PFSK-1 (cell line): ENCODE results near the gene MYOG.

ENCODE experiments used
- FOXP2 ChIP-seq: optimal IDR thresholded peaks from 2 replicates; pipeline ENCODE3; 2011; ENCODE audit warnings: borderline replicate concordance, control low read depth, inconsistent platforms; ENCODE audit not compliant: insufficient read depth; ENCODE audit errors: extremely low read length, extremely low read depth
- POLR2AphosphoS5 ChIP-seq: IDR thresholded peaks from 2 replicates; pipeline ENCODE4 v1.6.1; 2012; ENCODE audit warnings: low read depth, mild to moderate bottlenecking, control low read depth, low read length, moderate library complexity
- REST ChIP-seq, 2 experiments: IDR thresholded peaks; 2 replicates each; pipeline versions ENCODE4 v1.6.1 to v1.8.0; 2011 to 2012; ENCODE audit warnings: low read depth in 2 of 2, low read length in 2 of 2, control low read depth in 1 of 2, inconsistent platforms in 1 of 2, mild to moderate bottlenecking in 1 of 2, moderate library complexity in 1 of 2; ENCODE audit not compliant: insufficient read depth in 1 of 2
- SIN3A ChIP-seq: IDR thresholded peaks from 2 replicates; pipeline ENCODE4 v1.6.1; 2012; ENCODE audit warnings: mild to moderate bottlenecking, low read length, moderate library complexity, borderline replicate concordance; ENCODE audit not compliant: insufficient read depth
- TAF1 ChIP-seq: IDR thresholded peaks from 2 replicates; pipeline ENCODE4 v1.6.1; 2012; ENCODE audit warnings: low read length, control low read depth, borderline replicate concordance; ENCODE audit not compliant: insufficient read depth

The MYOG gene

GRCh38 chr1:203039609-203040512 is 46.0 kb downstream of the MYOG start:
- no peak for TF ChIP-seq SIN3A
- no peak for TF ChIP-seq TAF1
- TF ChIP-seq POLR2AphosphoS5, result no peak
- TF ChIP-seq FOXP2, result no peak
- no peak for TF ChIP-seq REST (IDR thresholded peaks at IDR 0.05; ENCODE audit: insufficient read depth in 1 of 2, low read depth in 2 of 2, low read length in 2 of 2)

GRCh38 chr1:203038891-203039608 is 46.8 kb downstream of the MYOG start:
- no peak for TF ChIP-seq REST (IDR thresholded peaks at IDR 0.05; ENCODE audit: insufficient read depth in 1 of 2, low read depth in 2 of 2, low read length in 2 of 2)
- no peak for TF ChIP-seq POLR2AphosphoS5
- no peak for TF ChIP-seq FOXP2
- TF ChIP-seq SIN3A, result no peak
- no peak for TF ChIP-seq TAF1

GRCh38 chr1:203038217-203038741 is 47.5 kb downstream of the MYOG start:
- TF ChIP-seq REST (IDR thresholded peaks at IDR 0.05; ENCODE audit: insufficient read depth in 1 of 2, low read depth in 2 of 2, low read length in 2 of 2) (no peak), SIN3A (no peak), TAF1 (no peak), FOXP2 (no peak), POLR2AphosphoS5 (no peak)

- TF ChIP-seq REST (IDR thresholded peaks at IDR 0.05; ENCODE audit: insufficient read depth in 1 of 2, low read depth in 2 of 2, low read length in 2 of 2) (no peak), SIN3A (no peak), POLR2AphosphoS5 (no peak), FOXP2 (no peak), TAF1 (no peak)
Observed at GRCh38 chr1:203037509-203038190, 48.2 kb downstream of the MYOG start.
